OCI-LY7 (cell line): Measurements from ENCODE around the gene GABRA6. TPM values are rescaled to one million over a fixed set of nuclear protein-coding genes. Genes with fewer than 3 reads are reported as not detected.

Source experiments
- Bru-seq: library from RNA; stranded (reverse); fragments of 400-500 nt; gene quantifications from one replicate; lab custom pipeline; 2021; lab: Mats Ljungman, UMichigan
- BruChase-seq, 2 experiments: library from RNA; stranded (reverse); fragments of 400-500 nt; gene quantifications; one replicate each; lab custom pipeline; 2021; lab: Mats Ljungman, UMichigan
- BruUV-seq: library from RNA; stranded (reverse); fragments of 400-500 nt; replicated peaks from 2 replicates; lab custom pipeline; 2021; lab: Mats Ljungman, UMichigan
- CTCF ChIA-PET: fragments of 300-600 bp; sonication (Branson Sonifier 250); formaldehyde crosslinking; loops from one replicate; lab custom pipeline; 2022; ENCODE audit warnings: antibody characterized with exemption; ENCODE audit not compliant: unreplicated experiment; lab: Charles Lee
- POLR2A ChIA-PET: fragments of 300-600 bp; sonication (Branson Sonifier 250); formaldehyde crosslinking; loops from one replicate; lab custom pipeline; 2022; ENCODE audit warnings: antibody characterized with exemption; lab: Charles Lee
- DNase-seq: peaks from one replicate; pipeline ENCODE4 v3.0.0-alpha.2; 2015; ENCODE audit warnings: low spot score
- H2AFZ ChIP-seq: fragments of 200-600 bp; sonication (generic), shearing (Covaris generic); 2 replicates; pipeline ENCODE4 v1.6.1; 2014; ENCODE audit warnings: mild to moderate bottlenecking, antibody characterized with exemption, low read length, moderate library complexity
- H3K27ac ChIP-seq: fragments of 200-600 bp; sonication (generic); 2 replicates; pipeline ENCODE4 v1.5.1; 2014; ENCODE audit warnings: mixed run types, low read depth, mild to moderate bottlenecking, moderate library complexity, low read length, inconsistent platforms; ENCODE audit not compliant: poor library complexity, severe bottlenecking
- H3K36me3 ChIP-seq: fragments of 200-600 bp; sonication (generic); 2 replicates; pipeline ENCODE4 v1.6.1; 2014; ENCODE audit warnings: mild to moderate bottlenecking, antibody characterized with exemption, low read length, moderate library complexity, mixed read lengths; ENCODE audit not compliant: insufficient read depth
- H3K4me1 ChIP-seq: fragments of 200-600 bp; sonication (generic); 2 replicates; pipeline ENCODE4 v1.5.1; 2014; ENCODE audit warnings: mild to moderate bottlenecking, low read length; ENCODE audit not compliant: insufficient read depth, poor library complexity, severe bottlenecking
- H3K4me2 ChIP-seq: fragments of 200-600 bp; sonication (generic); 2 replicates; pipeline ENCODE4 v1.6.1; 2014; ENCODE audit warnings: mild to moderate bottlenecking, low read length
- H3K4me3 ChIP-seq: fragments of 200-600 bp; sonication (generic); 2 replicates; pipeline ENCODE4 v1.5.1; 2014; ENCODE audit warnings: mild to moderate bottlenecking, low read depth, low read length; ENCODE audit not compliant: poor library complexity, severe bottlenecking
- H3K79me2 ChIP-seq: fragments of 200-600 bp; sonication (generic); 2 replicates; pipeline ENCODE4 v1.6.1; 2016; ENCODE audit warnings: low read depth, mild to moderate bottlenecking, low read length, moderate library complexity, mixed read lengths; ENCODE audit not compliant: insufficient read depth
- H3K9me2 ChIP-seq: fragments of 200-600 bp; sonication (generic); 2 replicates; pipeline ENCODE4 v1.6.1; 2016; ENCODE audit warnings: mild to moderate bottlenecking, low read length, mixed read lengths; ENCODE audit not compliant: insufficient read depth
- H3K9me3 ChIP-seq: fragments of 200-600 bp; sonication (generic); 2 replicates; pipeline ENCODE4 v1.6.1; 2014; ENCODE audit warnings: mild to moderate bottlenecking, mixed run types, low read length, mixed read lengths
- H4K20me1 ChIP-seq: fragments of 200-600 bp; sonication (generic); 2 replicates; pipeline ENCODE4 v1.6.1; 2014; ENCODE audit warnings: mild to moderate bottlenecking, antibody characterized with exemption, low read length, moderate library complexity, mixed read lengths; ENCODE audit not compliant: insufficient read depth
- CTCF ChIP-seq: fragments of 200-600 bp; sonication (generic); conservative IDR thresholded peaks from 2 replicates; pipeline ENCODE4 v1.5.1; 2014; ENCODE audit warnings: mild to moderate bottlenecking, antibody characterized with exemption, low read length, moderate library complexity, mixed read lengths
- EZH2phosphoT487 ChIP-seq: fragments of 200-600 bp; sonication (generic); IDR thresholded peaks from 2 replicates; pipeline ENCODE4 v1.6.1; 2018; ENCODE audit warnings: low read depth, borderline replicate concordance, mild to moderate bottlenecking, mixed run types, antibody characterized with exemption, low read length, moderate library complexity, mixed read lengths
- intact Hi-C: fragments of 100-400 bp; cut with micrococcal nuclease; formaldehyde crosslinking; loops from one replicate; pipeline ENCODE4 v1.10.0; 2022; ENCODE audit not compliant: unreplicated experiment
- long read RNA-seq: library from polyadenylated mRNA; stranded (forward); transcript quantifications from one replicate; pipeline ENCODE4 v2.0.0, GENCODE V29; 2022
- total RNA-seq, 2 experiments: library from RNA; depleted of rRNA in 1 of 2; stranded (reverse); fragments of >200 nt in 1 of 2; shearing (Covaris generic) in 1 of 2; gene quantifications; 2 replicates each; pipeline ENCODE4 v1.2.3, GENCODE V29; 2014 to 2022

Gene GABRA6
- total RNA-seq (2014; rRNA removed; shearing (Covaris generic)): not detected in 2 replicates
- not detected in 2 replicates for total RNA-seq (2022)
- not detected for Bru-seq, nascent RNA
- not detected for BruChase-seq, experiment 1, labeled RNA remaining after a 6-hour chase
- BruChase-seq, experiment 2, labeled RNA remaining after a 2-hour chase: not detected
- long read RNA-seq: 0 reads

GRCh38 chr5:161685461-161685860, at the start of gene GABRA6:
Gene GABRA6 (plus strand): TSS chr5:161685721. CDS start chr5:161685990, 269 bp downstream.
- H3K4me1 ChIP-seq: no peaks in the 10 kb centered on the region
- intact Hi-C loops: no loop called here
- no peaks in the 10 kb centered on the region for H3K79me2 ChIP-seq
- H2AFZ ChIP-seq: no peak within 1 kb of the TSS
- no peak within 1 kb of the TSS for H3K4me3 ChIP-seq
- H4K20me1 ChIP-seq: no peaks in the 10 kb centered on the region
- H3K9me2 ChIP-seq: no peaks in the 10 kb centered on the region
- no peak for DNase-seq
- POLR2A ChIA-PET: no interaction called here
- no peak within 1 kb of the TSS for H3K4me2 ChIP-seq
- CTCF ChIA-PET: no interaction called here
- no peak for TF ChIP-seq CTCF
- TF ChIP-seq EZH2phosphoT487: no peak
- no TSS peak for BruUV-seq
- H3K36me3 ChIP-seq: no peaks in the 10 kb centered on the region
- H3K27ac ChIP-seq: no peak within 1 kb of the TSS
- H3K9me3 ChIP-seq: no peaks in the 10 kb centered on the region

GRCh38 chr5:161637591-161637990, 47.9 kb upstream of the GABRA6 start:
- no TSS peak for BruUV-seq
- TF ChIP-seq CTCF (no peak), EZH2phosphoT487 (no peak)
- CTCF ChIA-PET: no interaction called here
- H3K4me2 ChIP-seq: no peak overlapping the region
- H3K79me2 ChIP-seq: no peaks in the 10 kb centered on the region
- H2AFZ ChIP-seq: no peak overlapping the region
- H4K20me1 ChIP-seq: no peaks in the 10 kb centered on the region
- no peaks in the 10 kb centered on the region for H3K9me3 ChIP-seq
- POLR2A ChIA-PET: no interaction called here
- H3K9me2 ChIP-seq: no peaks in the 10 kb centered on the region
- no peaks in the 10 kb centered on the region for H3K36me3 ChIP-seq
- DNase-seq: no peak
- no peaks in the 10 kb centered on the region for H3K4me1 ChIP-seq
- no peak overlapping the region for H3K27ac ChIP-seq
- intact Hi-C loops: no loop called here
- no peak overlapping the region for H3K4me3 ChIP-seq

- ChIA-PET POLR2A (no interaction called here), CTCF (no interaction called here)
- H3K4me3 ChIP-seq: no peak overlapping the region
- no peak for TF ChIP-seq EZH2phosphoT487
- TF ChIP-seq CTCF: no peak
- H4K20me1 ChIP-seq: no peaks in the 10 kb centered on the region
- no peaks in the 10 kb centered on the region for H3K9me2 ChIP-seq
- H3K79me2 ChIP-seq: no peaks in the 10 kb centered on the region
- no peaks in the 10 kb centered on the region for H3K9me3 ChIP-seq
- no peak overlapping the region for H2AFZ ChIP-seq
- no TSS peak for BruUV-seq
- H3K27ac ChIP-seq: no peak overlapping the region
- no peaks in the 10 kb centered on the region for H3K4me1 ChIP-seq
- H3K4me2 ChIP-seq: no peak overlapping the region
- H3K36me3 ChIP-seq: no peaks in the 10 kb centered on the region
- intact Hi-C loops: no loop called here
- no peak for DNase-seq
Observed at GRCh38 chr5:161641444-161641843, 44.1 kb upstream of the GABRA6 start.
